ENCODE data around the gene NPBWR2.

DNA sequence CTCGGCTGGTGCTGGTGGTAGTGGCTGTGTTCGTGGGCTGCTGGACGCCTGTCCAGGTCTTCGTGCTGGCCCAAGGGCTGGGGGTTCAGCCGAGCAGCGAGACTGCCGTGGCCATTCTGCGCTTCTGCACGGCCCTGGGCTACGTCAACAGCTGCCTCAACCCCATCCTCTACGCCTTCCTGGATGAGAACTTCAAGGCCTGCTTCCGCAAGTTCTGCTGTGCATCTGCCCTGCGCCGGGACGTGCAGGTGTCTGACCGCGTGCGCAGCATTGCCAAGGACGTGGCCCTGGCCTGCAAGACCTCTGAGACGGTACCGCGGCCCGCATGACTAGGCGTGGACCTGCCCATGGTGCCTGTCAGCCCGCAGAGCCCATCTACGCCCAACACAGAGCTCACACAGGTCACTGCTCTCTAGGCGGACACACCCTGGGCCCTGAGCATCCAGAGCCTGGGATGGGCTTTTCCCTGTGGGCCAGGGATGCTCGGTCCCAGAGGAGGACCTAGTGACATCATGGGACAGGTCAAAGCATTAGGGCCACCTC, 8.8 kb downstream of the NPBWR2 start:
- TF ChIP-seq, protein P1, sequence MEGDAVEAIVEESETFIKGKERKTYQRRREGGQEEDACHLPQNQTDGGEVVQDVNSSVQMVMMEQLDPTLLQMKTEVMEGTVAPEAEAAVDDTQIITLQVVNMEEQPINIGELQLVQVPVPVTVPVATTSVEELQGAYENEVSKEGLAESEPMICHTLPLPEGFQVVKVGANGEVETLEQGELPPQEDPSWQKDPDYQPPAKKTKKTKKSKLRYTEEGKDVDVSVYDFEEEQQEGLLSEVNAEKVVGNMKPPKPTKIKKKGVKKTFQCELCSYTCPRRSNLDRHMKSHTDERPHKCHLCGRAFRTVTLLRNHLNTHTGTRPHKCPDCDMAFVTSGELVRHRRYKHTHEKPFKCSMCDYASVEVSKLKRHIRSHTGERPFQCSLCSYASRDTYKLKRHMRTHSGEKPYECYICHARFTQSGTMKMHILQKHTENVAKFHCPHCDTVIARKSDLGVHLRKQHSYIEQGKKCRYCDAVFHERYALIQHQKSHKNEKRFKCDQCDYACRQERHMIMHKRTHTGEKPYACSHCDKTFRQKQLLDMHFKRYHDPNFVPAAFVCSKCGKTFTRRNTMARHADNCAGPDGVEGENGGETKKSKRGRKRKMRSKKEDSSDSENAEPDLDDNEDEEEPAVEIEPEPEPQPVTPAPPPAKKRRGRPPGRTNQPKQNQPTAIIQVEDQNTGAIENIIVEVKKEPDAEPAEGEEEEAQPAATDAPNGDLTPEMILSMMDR (IDR thresholded peaks at IDR 0.05): no peak
- TF ChIP-seq EZH2 (IDR thresholded peaks at IDR 0.05): no peak
